NCI-H446 treated with DMSO at 0.1 percent for 48 hours (cell line): ENCODE data around the gene GLDN.
"Not testable (repeated sequence)": the region's sequence is repeated elsewhere in the genome, so short reads cannot be mapped to it uniquely, and the experiment has no call there.

Source experiments
- DNase-seq: peaks from one replicate; lab custom pipeline; 2025; lab: John Stamatoyannopoulos, UW

GLDN gene

GRCh38 chr15:51444807-51445206, 103.4 kb downstream of the GLDN start:
- DNase-seq = no peak

- not testable (repeated sequence) for DNase-seq
Measured at GRCh38 chr15:51446029-51446744, 104.7 kb downstream of the GLDN start.

- DNase-seq = no peak
Measured at GRCh38 chr15:51447855-51448621, 106.6 kb downstream of the GLDN start.

GRCh38 chr15:51448622-51449399, 107.4 kb downstream of the GLDN start:
- DNase-seq = no peak

- DNase-seq = no peak
Measured at GRCh38 chr15:51450001-51450400, 108.5 kb downstream of the GLDN start.
